ENCODE data around the gene RFESD. TPM values are rescaled to one million over a fixed set of nuclear protein-coding genes. Genes with fewer than 3 reads are reported as not detected.

Gene RFESD
- 3.6 and 4.4 TPM in 2 replicates for total RNA-seq (ENCODE audit: low replicate concordance)

GRCh38 chr5:95646569-95647431 is at the start of gene RFESD:
Gene RFESD, plus strand, starts transcription at chr5:95646777. Its CDS starts 5,495 bp downstream, at chr5:95652272.
- Histone ChIP-seq H4K20me1 (ENCODE audit: low read depth) (no peaks in the 10 kb centered on the region), H3K9ac (no peak within 1 kb of the TSS), H3K36me3 (no peaks in the 10 kb centered on the region), H3K27me3 (no peaks in the 10 kb centered on the region), H2AFZ (replicated peaks) (peak within 1 kb of the TSS; percentile 85), H3F3A (ENCODE audit: low read depth) (peaks cover 14% of the 10 kb centered on the region), H3K79me2 (ENCODE audit: low read depth) (no peaks in the 10 kb centered on the region), H3K4me1 (no peaks in the 10 kb centered on the region), H3K9me3 (ENCODE audit: low read depth) (no peaks in the 10 kb centered on the region), H3K4me2 (peak within 1 kb of the TSS; percentile 88), H3K4me3 (peak within 1 kb of the TSS; percentile 51), H3K27ac (no peak within 1 kb of the TSS)
- Mint-ChIP-seq H3K9me3 (peaks cover 2% of the 10 kb centered on the region), H3K36me3 (no peaks in the 10 kb centered on the region), H3K27ac (no peak within 1 kb of the TSS), H3K4me3 (peak within 1 kb of the TSS; percentile 78), H3K4me1 (no peaks in the 10 kb centered on the region), H3K27me3 (ENCODE audit: insufficient read depth, low read depth) (peaks cover 2% of the 10 kb centered on the region)
- TF ChIP-seq, protein P1, sequence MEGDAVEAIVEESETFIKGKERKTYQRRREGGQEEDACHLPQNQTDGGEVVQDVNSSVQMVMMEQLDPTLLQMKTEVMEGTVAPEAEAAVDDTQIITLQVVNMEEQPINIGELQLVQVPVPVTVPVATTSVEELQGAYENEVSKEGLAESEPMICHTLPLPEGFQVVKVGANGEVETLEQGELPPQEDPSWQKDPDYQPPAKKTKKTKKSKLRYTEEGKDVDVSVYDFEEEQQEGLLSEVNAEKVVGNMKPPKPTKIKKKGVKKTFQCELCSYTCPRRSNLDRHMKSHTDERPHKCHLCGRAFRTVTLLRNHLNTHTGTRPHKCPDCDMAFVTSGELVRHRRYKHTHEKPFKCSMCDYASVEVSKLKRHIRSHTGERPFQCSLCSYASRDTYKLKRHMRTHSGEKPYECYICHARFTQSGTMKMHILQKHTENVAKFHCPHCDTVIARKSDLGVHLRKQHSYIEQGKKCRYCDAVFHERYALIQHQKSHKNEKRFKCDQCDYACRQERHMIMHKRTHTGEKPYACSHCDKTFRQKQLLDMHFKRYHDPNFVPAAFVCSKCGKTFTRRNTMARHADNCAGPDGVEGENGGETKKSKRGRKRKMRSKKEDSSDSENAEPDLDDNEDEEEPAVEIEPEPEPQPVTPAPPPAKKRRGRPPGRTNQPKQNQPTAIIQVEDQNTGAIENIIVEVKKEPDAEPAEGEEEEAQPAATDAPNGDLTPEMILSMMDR (IDR thresholded peaks at IDR 0.05) = peak; percentile 20
- no peak for TF ChIP-seq EZH2phosphoT487 (IDR thresholded peaks at IDR 0.05)
- DNase-seq (ENCODE audit: low spot score) = peak; percentile 96

DNA sequence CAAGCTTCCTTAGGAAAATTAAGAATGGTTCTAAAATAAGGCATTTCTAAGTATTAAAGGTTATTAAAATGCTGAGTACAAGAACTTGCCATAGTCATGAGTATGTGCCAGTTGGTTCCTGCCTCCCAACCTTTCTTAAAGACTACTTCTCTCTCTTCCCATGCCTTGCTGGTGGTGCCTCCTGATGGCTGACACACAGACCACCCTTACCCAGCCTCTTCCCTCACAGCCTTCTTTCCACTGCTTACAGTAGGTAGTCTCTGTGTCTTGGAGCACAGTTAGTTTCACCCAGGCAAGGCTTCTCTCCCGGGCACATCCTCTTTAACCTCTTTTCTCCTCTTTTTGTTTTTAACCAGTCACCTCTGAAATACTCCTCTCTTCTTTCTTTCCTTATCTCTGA is 47.3 kb upstream of the RFESD start:
- H3K27me3 Mint-ChIP-seq (ENCODE audit: insufficient read depth, low read depth) = no peaks in the 10 kb centered on the region
- H4K20me1 ChIP-seq (ENCODE audit: low read depth) = no peaks in the 10 kb centered on the region
- H3K36me3 ChIP-seq = no peaks in the 10 kb centered on the region
- no peak overlapping the region for H2AFZ ChIP-seq (replicated peaks)
- H3K4me3 Mint-ChIP-seq = no peak overlapping the region
- no peak overlapping the region for H3K4me2 ChIP-seq
- H3K4me1 ChIP-seq = no peaks in the 10 kb centered on the region
- no peaks in the 10 kb centered on the region for H3K9me3 ChIP-seq (ENCODE audit: low read depth)
- H3K36me3 Mint-ChIP-seq = peaks cover 1% of the 10 kb centered on the region
- H3K4me1 Mint-ChIP-seq = no peaks in the 10 kb centered on the region
- no peak overlapping the region for H3K27ac Mint-ChIP-seq
- H3K4me3 ChIP-seq = no peak overlapping the region
- H3K27ac ChIP-seq = no peak overlapping the region
- no peaks in the 10 kb centered on the region for H3K79me2 ChIP-seq (ENCODE audit: low read depth)
- no peak overlapping the region for H3K9ac ChIP-seq
- no peak for DNase-seq (ENCODE audit: low spot score)
- TF ChIP-seq EZH2 (IDR thresholded peaks at IDR 0.05) (no peak), EZH2phosphoT487 (IDR thresholded peaks at IDR 0.05) (no peak)
- TF ChIP-seq, protein P1 (IDR thresholded peaks at IDR 0.05) = no peak
- H3F3A ChIP-seq (ENCODE audit: low read depth) = no peaks in the 10 kb centered on the region
- H3K27me3 ChIP-seq = no peaks in the 10 kb centered on the region
- no peaks in the 10 kb centered on the region for H3K9me3 Mint-ChIP-seq

GRCh38 chr5:95600557-95600956 is 46.0 kb upstream of the RFESD start:
- Histone ChIP-seq H4K20me1 (ENCODE audit: low read depth) (no peaks in the 10 kb centered on the region), H3K4me2 (no peak overlapping the region), H3K36me3 (no peaks in the 10 kb centered on the region), H3K27ac (no peak overlapping the region), H3K4me3 (no peak overlapping the region), H3K9ac (no peak overlapping the region), H3K4me1 (no peaks in the 10 kb centered on the region), H3K9me3 (ENCODE audit: low read depth) (no peaks in the 10 kb centered on the region), H2AFZ (replicated peaks) (no peak overlapping the region), H3K79me2 (ENCODE audit: low read depth) (no peaks in the 10 kb centered on the region), H3F3A (ENCODE audit: low read depth) (no peaks in the 10 kb centered on the region), H3K27me3 (no peaks in the 10 kb centered on the region)
- Mint-ChIP-seq H3K27ac (no peak overlapping the region), H3K36me3 (peaks cover 1% of the 10 kb centered on the region), H3K4me3 (no peak overlapping the region), H3K9me3 (no peaks in the 10 kb centered on the region), H3K4me1 (no peaks in the 10 kb centered on the region), H3K27me3 (ENCODE audit: insufficient read depth, low read depth) (no peaks in the 10 kb centered on the region)
- TF ChIP-seq, protein P1 (IDR thresholded peaks at IDR 0.05) = no peak
- no peak for TF ChIP-seq EZH2phosphoT487 (IDR thresholded peaks at IDR 0.05)
- TF ChIP-seq EZH2 (IDR thresholded peaks at IDR 0.05) = no peak
- no peak for DNase-seq (ENCODE audit: low spot score)

Data from neural progenitor cell (in vitro differentiated cells).